DOHH2 (cell line): ENCODE data around the gene ZNF367.

ENCODE experiments used
- EZH2phosphoT487 ChIP-seq: fragments of 200-600 bp; sonication (generic); IDR thresholded peaks from 2 replicates; pipeline ENCODE4 v1.6.1; 2017; ENCODE audit warnings: borderline replicate concordance, mild to moderate bottlenecking, antibody characterized with exemption, low read length, moderate library complexity, mixed read lengths
- TF ChIP-seq, protein P1 (sequence below): fragments of 200-600 bp; sonication (generic); IDR thresholded peaks from one replicate; pipeline ENCODE4 v1.5.1; 2014; ENCODE audit warnings: antibody characterized with exemption, mild to moderate bottlenecking, low read depth, low read length; ENCODE audit not compliant: poor library complexity, severe bottlenecking

DNA sequence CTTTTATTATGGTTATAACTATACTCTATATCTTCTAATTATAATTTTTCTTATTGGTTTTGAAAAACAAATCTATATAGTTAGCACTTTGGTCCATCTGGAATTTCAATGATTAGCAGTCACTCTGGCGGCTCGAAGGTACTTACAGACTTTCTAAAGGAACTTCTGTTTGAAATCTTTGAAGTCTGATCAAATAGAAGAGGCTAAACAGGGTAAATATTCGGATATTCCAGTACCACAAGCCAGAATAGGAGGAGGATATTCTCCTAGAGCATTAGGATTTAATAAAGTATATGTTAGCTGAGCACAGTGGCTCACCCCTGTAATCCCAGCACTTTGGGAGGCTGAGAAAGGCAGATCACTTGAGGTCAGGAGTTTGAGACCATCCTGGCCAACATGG lies 77.5 kb downstream of the ZNF367 start:
- TF ChIP-seq, protein P1, sequence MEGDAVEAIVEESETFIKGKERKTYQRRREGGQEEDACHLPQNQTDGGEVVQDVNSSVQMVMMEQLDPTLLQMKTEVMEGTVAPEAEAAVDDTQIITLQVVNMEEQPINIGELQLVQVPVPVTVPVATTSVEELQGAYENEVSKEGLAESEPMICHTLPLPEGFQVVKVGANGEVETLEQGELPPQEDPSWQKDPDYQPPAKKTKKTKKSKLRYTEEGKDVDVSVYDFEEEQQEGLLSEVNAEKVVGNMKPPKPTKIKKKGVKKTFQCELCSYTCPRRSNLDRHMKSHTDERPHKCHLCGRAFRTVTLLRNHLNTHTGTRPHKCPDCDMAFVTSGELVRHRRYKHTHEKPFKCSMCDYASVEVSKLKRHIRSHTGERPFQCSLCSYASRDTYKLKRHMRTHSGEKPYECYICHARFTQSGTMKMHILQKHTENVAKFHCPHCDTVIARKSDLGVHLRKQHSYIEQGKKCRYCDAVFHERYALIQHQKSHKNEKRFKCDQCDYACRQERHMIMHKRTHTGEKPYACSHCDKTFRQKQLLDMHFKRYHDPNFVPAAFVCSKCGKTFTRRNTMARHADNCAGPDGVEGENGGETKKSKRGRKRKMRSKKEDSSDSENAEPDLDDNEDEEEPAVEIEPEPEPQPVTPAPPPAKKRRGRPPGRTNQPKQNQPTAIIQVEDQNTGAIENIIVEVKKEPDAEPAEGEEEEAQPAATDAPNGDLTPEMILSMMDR: no peak
- TF ChIP-seq EZH2phosphoT487: no peak
